Left colon (tissue), 2 donors: ENCODE measurements around the gene ROBO1. TPM values are rescaled to one million over a fixed set of nuclear protein-coding genes. Genes with fewer than 3 reads are reported as not detected.
"Not testable (repeated sequence)": the region's sequence is repeated elsewhere in the genome, so short reads cannot be mapped to it uniquely, and the experiment has no call there.

ENCODE experiments used
- ATAC-seq: fragments of 200-7000 bp; cut with Tn5 transposase; one replicate; pipeline ENCODE4 v1.9.1; 2020; ENCODE audit warnings: mild to moderate bottlenecking, moderate library complexity
- DNase-seq, 2 donors: peaks; one replicate each; pipeline ENCODE4 v3.0.0-alpha.2; 2020
- intact Hi-C, 2 donors: fragments of 100-400 bp; cut with DNase I in 1 of 2; cut with micrococcal nuclease in 1 of 2; formaldehyde crosslinking; loops; one replicate each; pipeline versions ENCODE4 v1.11.2 to v1.14.0; 2022; cut with DNase I, micrococcal nuclease
- total RNA-seq, 2 donors: library from RNA; stranded (reverse); fragmentation: NEBNext Ultra II Directional; extraction: Animal tissue kit (Norgen Biotek cat#: 25700); gene quantifications; one replicate each; pipeline ENCODE4 v1.2.1, GENCODE V29; 2021
- donor health status: DM: no; HTN: no; CAD: no.
- donor health status: DM: yes; HTN: yes; CAD: no.

ROBO1 gene
- total RNA-seq, 2 donors from 2014 or later = 3.0 to 9.7 TPM

- intact Hi-C loops = no loop called here
- no peak for DNase-seq
- no peak for ATAC-seq
These were observed 198.9 kb downstream of the ROBO1 start for GRCh38 chr3:79568938-79569337.

- DNase-seq = no peak
- ATAC-seq = no peak
- intact Hi-C loops = no loop called here
These were observed 203.6 kb downstream of the ROBO1 start for GRCh38 chr3:79564192-79564591.

GRCh38 chr3:79560698-79561097 is 207.1 kb downstream of the ROBO1 start:
- ATAC-seq = no peak
- intact Hi-C loops = no loop called here
- DNase-seq = no peak

GRCh38 chr3:79558943-79559342 is 208.9 kb downstream of the ROBO1 start:
- intact Hi-C loops = no loop called here
- ATAC-seq = no peak
- DNase-seq = no peak

- ATAC-seq = no peak
- DNase-seq = no peak
- intact Hi-C loops = no loop called here
These were observed 212.1 kb downstream of the ROBO1 start for GRCh38 chr3:79555655-79556054.

GRCh38 chr3:79551997-79552396 is 215.8 kb downstream of the ROBO1 start:
- intact Hi-C loops = no loop called here
- ATAC-seq (no peak), DNase-seq (no peak)

- no peak for DNase-seq
- intact Hi-C loops = no loop called here
- ATAC-seq = no peak
These were observed 216.4 kb downstream of the ROBO1 start for GRCh38 chr3:79551321-79551892.

- DNase-seq (no peak), ATAC-seq (no peak)
- intact Hi-C loops = no loop called here
These were observed 224.4 kb downstream of the ROBO1 start for GRCh38 chr3:79543218-79543982.

GRCh38 chr3:79534727-79535126 is 233.1 kb downstream of the ROBO1 start:
- ATAC-seq (no peak), DNase-seq (no peak)
- intact Hi-C loops = no loop called here

GRCh38 chr3:79531566-79532295 is 236.1 kb downstream of the ROBO1 start:
- DNase-seq (no peak), ATAC-seq (no peak)
- intact Hi-C loops = no loop called here

- DNase-seq (no peak), ATAC-seq (no peak)
- intact Hi-C loops = loop anchor here in 1 of 2 donors (10.0 kb wide), 1 partner anchor 1153 kb away; no protein-coding TSS in a partner anchor
These were observed 246.5 kb downstream of the ROBO1 start for GRCh38 chr3:79521221-79521848.

GRCh38 chr3:79517766-79518413 is 249.9 kb downstream of the ROBO1 start:
- intact Hi-C loops = no loop called here
- DNase-seq = no peak
- ATAC-seq = no peak

- DNase-seq (no peak), ATAC-seq (no peak)
- intact Hi-C loops = no loop called here
These were observed 251.0 kb downstream of the ROBO1 start for GRCh38 chr3:79516795-79517194.

- DNase-seq = no peak
- intact Hi-C loops = no loop called here
- ATAC-seq = no peak
These were observed 252.7 kb downstream of the ROBO1 start for GRCh38 chr3:79515072-79515471.

- intact Hi-C loops = no loop called here
- ATAC-seq (no peak), DNase-seq (no peak)
These were observed 253.7 kb downstream of the ROBO1 start for GRCh38 chr3:79514069-79514468.

- ATAC-seq (no peak), DNase-seq (no peak)
- intact Hi-C loops = no loop called here
These were observed 261.0 kb downstream of the ROBO1 start for GRCh38 chr3:79506751-79507150.

GRCh38 chr3:79502216-79502681 is 265.5 kb downstream of the ROBO1 start:
- intact Hi-C loops, ATAC-seq: not testable (repeated sequence)

GRCh38 chr3:79497447-79498111 is 270.2 kb downstream of the ROBO1 start:
- no peak for DNase-seq
- intact Hi-C loops = no loop called here
- ATAC-seq = no peak

More at GRCh38 chr3:79502216-79502681, 265.5 kb downstream of the ROBO1 start:
- DNase-seq = not testable (repeated sequence)
